ENCODE results near the gene AIFM3.

Gene AIFM3

GRCh38 chr22:20960609-20961008 lies 6.4 kb upstream of the AIFM3 start:
- H3K9ac ChIP-seq (ENCODE audit: low read length) = no peak overlapping the region
- H3K27ac ChIP-seq (ENCODE audit: low read depth, low read length) = no peak overlapping the region
- no peaks in the 10 kb centered on the region for H3K36me3 ChIP-seq (ENCODE audit: control insufficient read depth, insufficient read depth, low read length)
- H3K4me3 ChIP-seq (ENCODE audit: low read depth, low read length) = no peak overlapping the region
- no peaks in the 10 kb centered on the region for H3K9me3 ChIP-seq (ENCODE audit: control insufficient read depth, insufficient read depth, low read depth, low read length)
- peaks cover 11% of the 10 kb centered on the region for H3K4me1 ChIP-seq (ENCODE audit: control insufficient read depth, insufficient read depth, low read length)
- H3K27me3 ChIP-seq (ENCODE audit: control insufficient read depth, insufficient read depth, low read length) = peaks cover 52% of the 10 kb centered on the region

GRCh38 chr22:20962491-20962945 lies 4.5 kb upstream of the AIFM3 start:
- Histone ChIP-seq H3K27me3 (ENCODE audit: control insufficient read depth, insufficient read depth, low read length) (peaks cover 61% of the 10 kb centered on the region), H3K9ac (ENCODE audit: low read length) (no peak overlapping the region), H3K9me3 (ENCODE audit: control insufficient read depth, insufficient read depth, low read depth, low read length) (no peaks in the 10 kb centered on the region), H3K36me3 (ENCODE audit: control insufficient read depth, insufficient read depth, low read length) (no peaks in the 10 kb centered on the region), H3K4me3 (ENCODE audit: low read depth, low read length) (no peak overlapping the region), H3K27ac (ENCODE audit: low read depth, low read length) (no peak overlapping the region), H3K4me1 (ENCODE audit: control insufficient read depth, insufficient read depth, low read length) (peaks cover 6% of the 10 kb centered on the region)

DNA sequence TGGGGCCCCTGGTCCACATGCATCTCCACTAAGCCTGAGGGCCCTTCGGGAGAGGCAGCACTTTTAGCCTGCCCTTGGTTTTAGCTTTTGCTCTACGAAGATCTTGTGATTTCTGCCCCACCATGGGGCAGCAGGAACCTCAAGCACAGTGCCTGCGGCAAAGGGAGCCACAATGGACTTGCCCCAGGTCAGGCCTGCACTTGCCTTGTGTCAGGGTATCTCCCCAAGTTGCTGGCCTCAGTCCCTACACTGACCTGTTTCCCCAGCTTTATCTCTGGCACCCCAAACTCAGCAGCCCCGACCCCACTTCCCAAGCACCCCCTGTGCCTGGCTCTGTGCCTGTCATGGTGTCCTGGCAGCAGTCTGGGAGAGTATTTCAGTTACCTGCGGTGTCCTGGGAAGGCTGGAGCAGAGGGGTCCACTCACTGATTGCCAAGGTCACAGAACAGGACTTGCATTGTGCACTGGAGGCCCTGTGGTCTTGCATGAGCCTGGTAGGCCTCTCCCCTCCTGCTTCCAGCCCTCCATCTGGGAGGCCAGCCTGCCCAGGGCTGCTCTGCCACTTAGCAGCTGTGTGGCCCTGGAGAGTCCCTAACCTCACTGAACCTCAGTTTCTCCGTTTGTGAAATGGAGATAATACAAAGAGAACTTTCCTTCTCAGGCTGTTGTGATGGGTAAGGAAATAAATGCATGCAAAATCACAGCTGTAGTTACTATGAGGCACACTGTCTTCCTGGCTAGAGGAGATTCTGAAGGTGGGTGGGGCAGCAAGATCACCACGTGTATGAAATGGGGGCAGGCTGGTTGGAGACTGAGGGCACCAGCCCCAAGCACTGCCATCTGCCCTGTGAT lies 3.6 kb upstream of the AIFM3 start:
- H3K27ac ChIP-seq (ENCODE audit: low read depth, low read length) = no peak overlapping the region
- peaks cover 13% of the 10 kb centered on the region for H3K4me1 ChIP-seq (ENCODE audit: control insufficient read depth, insufficient read depth, low read length)
- no peak overlapping the region for H3K4me3 ChIP-seq (ENCODE audit: low read depth, low read length)
- H3K9me3 ChIP-seq (ENCODE audit: control insufficient read depth, insufficient read depth, low read depth, low read length) = no peaks in the 10 kb centered on the region
- H3K27me3 ChIP-seq (ENCODE audit: control insufficient read depth, insufficient read depth, low read length) = peaks cover 63% of the 10 kb centered on the region
- no peaks in the 10 kb centered on the region for H3K36me3 ChIP-seq (ENCODE audit: control insufficient read depth, insufficient read depth, low read length)
- H3K9ac ChIP-seq (ENCODE audit: low read length) = no peak overlapping the region

- Histone ChIP-seq H3K9ac (ENCODE audit: low read length) (no peak overlapping the region), H3K9me3 (ENCODE audit: control insufficient read depth, insufficient read depth, low read depth, low read length) (no peaks in the 10 kb centered on the region), H3K27ac (ENCODE audit: low read depth, low read length) (no peak overlapping the region), H3K27me3 (ENCODE audit: control insufficient read depth, insufficient read depth, low read length) (peaks cover 68% of the 10 kb centered on the region), H3K36me3 (ENCODE audit: control insufficient read depth, insufficient read depth, low read length) (no peaks in the 10 kb centered on the region), H3K4me3 (ENCODE audit: low read depth, low read length) (peak overlapping the region; percentile 42), H3K4me1 (ENCODE audit: control insufficient read depth, insufficient read depth, low read length) (peaks cover 13% of the 10 kb centered on the region)
Measured at GRCh38 chr22:20964090-20964798, 2.8 kb upstream of the AIFM3 start.

DNA sequence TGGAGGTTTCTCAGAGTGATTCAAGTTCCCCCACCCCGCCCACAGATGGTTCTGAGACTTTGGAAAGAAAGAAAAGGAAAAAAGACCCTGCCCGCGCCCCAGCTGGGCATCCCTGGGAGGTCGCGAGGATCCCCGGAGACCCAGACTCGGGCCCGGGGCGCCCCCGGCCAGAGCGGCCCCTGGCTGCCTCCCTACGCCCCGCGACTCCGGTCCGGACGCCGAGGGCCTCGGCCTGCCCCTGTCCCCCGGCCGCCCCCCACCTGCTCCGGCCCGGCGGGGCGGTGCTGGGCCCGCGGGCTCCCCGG lies 2.3 kb upstream of the AIFM3 start:
- Histone ChIP-seq H3K27me3 (ENCODE audit: control insufficient read depth, insufficient read depth, low read length) (peaks cover 72% of the 10 kb centered on the region), H3K4me1 (ENCODE audit: control insufficient read depth, insufficient read depth, low read length) (peaks cover 13% of the 10 kb centered on the region), H3K36me3 (ENCODE audit: control insufficient read depth, insufficient read depth, low read length) (no peaks in the 10 kb centered on the region), H3K9me3 (ENCODE audit: control insufficient read depth, insufficient read depth, low read depth, low read length) (no peaks in the 10 kb centered on the region), H3K9ac (ENCODE audit: low read length) (no peak overlapping the region), H3K4me3 (ENCODE audit: low read depth, low read length) (peak overlapping the region; percentile 42), H3K27ac (ENCODE audit: low read depth, low read length) (no peak overlapping the region)

DNA sequence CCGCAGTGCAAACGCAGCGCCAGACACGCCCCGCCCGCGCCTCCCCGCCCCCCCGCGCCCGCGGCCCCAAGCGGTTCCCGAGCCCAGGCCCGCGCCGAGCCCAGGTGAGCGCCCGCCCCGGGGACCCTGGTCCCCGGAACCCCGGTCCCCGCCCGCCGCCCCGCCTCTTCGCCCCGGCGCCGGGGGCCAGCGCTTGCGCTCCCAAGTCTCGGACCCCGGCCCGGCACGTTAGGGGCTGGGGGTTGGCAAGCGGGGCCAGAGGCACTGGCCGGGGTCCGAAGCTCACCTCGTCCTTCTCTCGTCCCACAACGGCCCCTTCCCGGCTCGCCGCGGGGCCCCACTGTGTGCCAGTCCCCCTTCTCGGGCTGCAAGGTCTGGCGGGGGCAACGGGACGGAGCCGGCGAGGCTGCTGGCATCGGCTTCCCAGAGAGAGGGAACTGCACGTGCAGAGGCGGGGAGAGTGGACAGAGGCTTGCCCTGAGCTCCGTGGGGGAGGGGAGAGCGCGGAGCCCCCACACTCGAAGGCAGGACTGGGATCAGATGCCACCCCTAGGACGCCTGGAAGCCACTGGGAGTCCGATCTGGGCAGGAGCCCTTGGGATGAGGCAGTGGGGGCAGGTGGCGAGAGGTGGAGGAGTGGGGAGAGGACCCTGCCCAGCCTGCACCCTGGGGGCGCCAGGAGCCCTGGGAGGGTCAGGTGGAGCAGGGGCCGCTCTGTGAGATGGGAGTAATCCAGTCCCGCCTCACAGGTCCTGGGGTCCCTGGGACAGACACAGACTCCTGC lies 1.8 kb upstream of the AIFM3 start:
- peak overlapping the region; percentile 51 for H3K4me3 ChIP-seq (ENCODE audit: low read depth, low read length)

GRCh38 chr22:20965888-20966855 lies 883 bp upstream of the AIFM3 start:
- H3K4me3 ChIP-seq (ENCODE audit: low read depth, low read length) = no peak overlapping the region
- peaks cover 13% of the 10 kb centered on the region for H3K4me1 ChIP-seq (ENCODE audit: control insufficient read depth, insufficient read depth, low read length)
- no peak overlapping the region for H3K9ac ChIP-seq (ENCODE audit: low read length)
- H3K27me3 ChIP-seq (ENCODE audit: control insufficient read depth, insufficient read depth, low read length) = peaks cover 84% of the 10 kb centered on the region
- H3K36me3 ChIP-seq (ENCODE audit: control insufficient read depth, insufficient read depth, low read length) = no peaks in the 10 kb centered on the region
- no peaks in the 10 kb centered on the region for H3K9me3 ChIP-seq (ENCODE audit: control insufficient read depth, insufficient read depth, low read depth, low read length)
- H3K27ac ChIP-seq (ENCODE audit: low read depth, low read length) = no peak overlapping the region

More for the DNA sequence above, 1.8 kb upstream of the AIFM3 start:
- H3K27ac ChIP-seq (ENCODE audit: low read depth, low read length) = no peak overlapping the region
- no peak overlapping the region for H3K9ac ChIP-seq (ENCODE audit: low read length)
- H3K36me3 ChIP-seq (ENCODE audit: control insufficient read depth, insufficient read depth, low read length) = no peaks in the 10 kb centered on the region
- no peaks in the 10 kb centered on the region for H3K9me3 ChIP-seq (ENCODE audit: control insufficient read depth, insufficient read depth, low read depth, low read length)
- peaks cover 78% of the 10 kb centered on the region for H3K27me3 ChIP-seq (ENCODE audit: control insufficient read depth, insufficient read depth, low read length)
- peaks cover 13% of the 10 kb centered on the region for H3K4me1 ChIP-seq (ENCODE audit: control insufficient read depth, insufficient read depth, low read length)

DNA sequence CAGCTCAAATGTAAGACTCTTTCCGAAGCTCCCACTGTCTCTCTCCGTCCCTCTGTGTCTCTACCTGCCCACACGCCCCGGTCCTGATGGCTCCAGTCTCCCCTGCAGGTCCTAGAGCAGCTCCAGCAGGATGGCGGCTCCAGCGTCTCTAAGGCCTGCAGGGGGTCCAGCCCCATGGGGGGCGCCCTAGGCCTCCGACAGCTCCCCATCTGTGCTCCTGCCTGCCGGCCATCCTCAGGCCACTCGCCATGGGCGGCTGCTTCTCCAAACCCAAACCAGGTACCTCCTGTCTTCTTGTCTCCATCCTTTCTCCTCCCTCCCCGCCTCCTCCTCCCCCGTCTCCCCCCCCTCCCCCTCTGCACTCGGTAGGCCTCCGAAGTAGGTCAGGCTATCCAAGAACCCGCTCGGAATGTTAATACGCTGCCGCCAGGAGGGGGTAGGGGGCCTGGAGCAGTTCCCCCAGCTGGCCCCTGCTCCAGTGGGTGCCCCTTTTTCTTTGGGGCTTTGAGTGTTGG lies 699 bp downstream of the AIFM3 start:
- peak overlapping the region; percentile 34; the same call in 1 of the 2 replicates for H3K4me3 ChIP-seq (ENCODE audit: low read depth, low read length)
- H3K9ac ChIP-seq (ENCODE audit: low read length) = no peak overlapping the region
- H3K27me3 ChIP-seq (ENCODE audit: control insufficient read depth, insufficient read depth, low read length) = peaks cover 83% of the 10 kb centered on the region
- H3K9me3 ChIP-seq (ENCODE audit: control insufficient read depth, insufficient read depth, low read depth, low read length) = no peaks in the 10 kb centered on the region
- H3K4me1 ChIP-seq (ENCODE audit: control insufficient read depth, insufficient read depth, low read length) = peaks cover 13% of the 10 kb centered on the region
- H3K27ac ChIP-seq (ENCODE audit: low read depth, low read length) = no peak overlapping the region
- no peaks in the 10 kb centered on the region for H3K36me3 ChIP-seq (ENCODE audit: control insufficient read depth, insufficient read depth, low read length)

DNA sequence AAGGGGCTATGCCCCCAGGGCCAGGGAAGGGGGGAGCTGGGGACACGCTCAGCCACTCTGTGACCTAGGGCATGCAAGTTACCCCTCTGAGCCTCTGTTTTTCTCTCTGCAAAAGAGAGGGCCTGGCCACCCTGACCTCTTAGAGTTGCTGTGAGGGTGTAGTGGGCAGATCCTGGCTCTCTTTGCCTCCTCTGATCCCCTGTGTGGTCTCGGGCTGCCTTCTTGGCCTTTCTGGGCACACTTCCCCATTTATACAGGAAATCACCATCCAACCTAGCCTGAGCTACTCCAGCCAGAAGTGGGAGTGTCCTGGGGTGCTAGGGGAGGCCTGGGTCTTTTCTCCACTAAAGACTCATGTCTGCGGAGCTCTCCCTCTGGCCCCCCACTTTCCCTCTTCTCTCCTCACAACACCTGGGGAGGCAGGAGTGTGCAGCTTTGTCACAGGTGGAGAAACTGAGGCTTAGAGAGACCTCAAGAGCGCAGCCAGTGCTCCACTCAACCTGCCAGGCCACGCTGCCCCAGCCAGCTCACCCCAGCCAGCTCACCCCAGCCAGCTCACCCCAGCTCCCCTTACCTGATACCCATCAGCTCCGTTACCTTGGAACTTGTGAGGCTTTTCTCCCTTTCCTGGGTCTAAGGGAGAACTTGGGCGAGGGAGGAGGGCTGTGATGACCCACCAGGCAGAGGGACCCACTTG lies 1.4 kb downstream of the AIFM3 start:
- H3K9ac ChIP-seq (ENCODE audit: low read length) = peak overlapping the region; percentile 16
- H3K27ac ChIP-seq (ENCODE audit: low read depth, low read length) = no peak overlapping the region
- H3K9me3 ChIP-seq (ENCODE audit: control insufficient read depth, insufficient read depth, low read depth, low read length) = no peaks in the 10 kb centered on the region
- H3K27me3 ChIP-seq (ENCODE audit: control insufficient read depth, insufficient read depth, low read length) = peaks cover 76% of the 10 kb centered on the region
- H3K4me1 ChIP-seq (ENCODE audit: control insufficient read depth, insufficient read depth, low read length) = peaks cover 13% of the 10 kb centered on the region
- no peaks in the 10 kb centered on the region for H3K36me3 ChIP-seq (ENCODE audit: control insufficient read depth, insufficient read depth, low read length)
- no peak overlapping the region for H3K4me3 ChIP-seq (ENCODE audit: low read depth, low read length)
